A204.1 (cell line): Measurements from ENCODE around the gene LRPAP1.

Experiments used
- FAIRE-seq: peaks from 2 replicates; lab custom pipeline; 2012; peaks lifted over from hg19 to GRCh38; lab: Jason Lieb, UNC

LRPAP1 gene

DNA sequence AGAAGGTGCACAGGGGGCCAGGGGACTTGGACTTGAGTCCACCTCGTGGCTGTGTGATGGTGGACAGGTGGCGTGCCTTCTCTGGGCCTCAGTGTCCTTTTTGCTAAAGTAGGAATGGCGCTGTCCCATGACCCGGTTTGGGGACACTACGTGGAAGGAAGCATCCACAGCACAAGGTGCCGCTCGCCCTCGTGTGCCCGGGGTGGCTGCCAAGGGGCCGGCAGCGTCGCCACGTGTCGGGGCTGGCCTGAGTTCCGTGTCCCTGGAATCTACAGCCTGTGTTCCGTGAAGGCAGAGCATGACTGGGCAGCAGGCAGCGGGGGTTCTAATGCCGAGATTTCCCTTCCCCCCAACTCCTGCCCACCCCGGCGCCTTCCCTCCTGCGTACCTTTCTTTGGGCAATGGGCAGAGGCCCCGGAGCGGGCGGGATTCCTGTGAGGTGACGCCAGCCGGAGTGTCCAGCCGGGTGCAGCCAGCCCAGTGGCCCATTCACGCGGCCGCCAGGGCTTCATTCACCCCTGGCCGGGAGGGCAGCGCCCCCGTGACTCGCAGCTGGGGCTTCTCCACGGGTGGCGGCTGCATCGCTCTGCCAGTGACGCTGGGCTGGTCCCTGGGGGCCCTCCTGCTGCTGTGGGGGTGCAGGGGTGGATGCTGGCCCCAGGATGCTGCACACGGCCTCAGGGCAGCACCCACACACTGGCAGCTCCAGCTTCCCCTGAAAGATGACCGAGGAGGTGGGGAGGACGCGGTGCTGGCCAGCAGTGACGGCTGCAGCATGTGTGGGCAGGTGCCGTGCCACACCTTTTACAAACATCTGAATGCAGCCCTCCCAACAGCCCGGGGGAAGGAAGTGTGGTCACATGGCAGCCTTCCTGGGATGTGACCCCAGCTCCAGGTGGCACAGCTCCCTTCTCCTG, 47.9 kb downstream of the LRPAP1 start:
- FAIRE-seq, result no peak

DNA sequence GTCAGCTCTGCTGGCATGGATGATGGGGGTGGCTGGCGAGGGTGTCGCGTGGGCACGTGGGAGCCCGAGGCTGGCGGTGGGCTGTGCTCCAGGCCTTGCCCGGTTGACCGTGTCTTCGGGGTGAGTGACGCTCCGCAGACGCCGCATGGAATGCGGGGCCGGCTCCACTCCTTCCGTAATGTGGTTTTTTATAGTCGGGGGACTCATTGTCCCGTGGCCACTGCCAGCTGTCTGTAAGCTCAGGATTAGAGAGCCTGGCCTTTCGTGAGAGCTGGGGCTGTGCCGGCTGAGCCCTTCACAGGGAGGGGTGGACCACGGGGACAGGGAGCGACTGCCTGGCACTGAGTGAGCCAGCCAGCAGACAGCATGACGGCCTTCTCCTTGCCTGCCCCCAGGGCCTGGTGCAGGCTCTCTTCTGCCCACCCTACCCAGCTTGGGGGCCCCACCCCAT, 48.7 kb downstream of the LRPAP1 start:
- FAIRE-seq, result no peak

DNA sequence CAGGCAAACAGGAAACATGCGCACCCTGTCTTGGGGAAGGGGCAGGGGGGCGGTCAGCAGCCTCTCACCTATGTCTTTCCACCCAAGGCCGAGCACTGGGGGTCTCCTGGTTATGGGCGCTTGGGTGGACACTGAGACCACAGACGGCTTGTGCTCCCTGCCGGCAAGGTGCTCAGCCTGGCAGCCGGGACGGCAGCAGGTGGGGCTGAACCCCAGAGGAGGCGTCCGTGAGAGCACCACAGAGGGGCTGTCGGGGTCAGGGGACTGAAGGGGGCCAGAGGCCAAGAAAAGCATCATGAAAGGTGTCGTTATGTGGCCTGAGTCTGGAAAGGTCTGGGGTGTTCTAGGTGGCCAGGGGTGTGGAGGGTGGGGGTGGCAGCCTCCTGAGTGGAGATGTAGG, 49.5 kb downstream of the LRPAP1 start:
- FAIRE-seq, result no peak

DNA sequence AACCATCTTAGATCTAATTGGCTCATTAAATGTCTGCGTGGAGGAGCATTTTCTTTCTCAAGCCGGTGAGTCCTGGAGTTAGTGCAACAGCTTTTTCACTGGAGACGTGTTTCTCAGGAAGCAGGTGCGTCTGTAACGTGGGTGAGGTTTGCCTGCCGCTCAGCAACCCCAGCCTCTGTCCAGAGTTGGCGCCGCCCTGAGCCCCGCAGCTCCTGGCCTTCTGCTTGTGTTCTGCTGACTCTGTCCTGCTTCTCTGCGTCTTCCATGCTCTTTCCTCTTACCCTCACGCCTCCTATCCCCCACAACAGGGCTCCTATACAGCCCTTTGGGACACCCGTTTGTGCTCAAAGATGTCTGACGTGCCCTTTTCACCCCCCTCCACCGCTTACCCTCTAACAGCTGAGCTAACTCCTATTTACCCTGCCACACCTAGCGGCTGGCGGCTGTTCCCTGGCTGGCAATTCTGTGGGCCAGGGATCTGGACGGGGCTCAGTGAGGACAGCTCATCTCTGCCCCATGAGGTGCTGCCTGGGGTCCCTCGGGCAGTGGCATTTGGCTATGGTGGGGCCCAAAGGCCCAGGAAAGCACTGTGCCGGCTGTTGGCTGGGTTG, 50.3 kb downstream of the LRPAP1 start:
- no peak for FAIRE-seq

DNA sequence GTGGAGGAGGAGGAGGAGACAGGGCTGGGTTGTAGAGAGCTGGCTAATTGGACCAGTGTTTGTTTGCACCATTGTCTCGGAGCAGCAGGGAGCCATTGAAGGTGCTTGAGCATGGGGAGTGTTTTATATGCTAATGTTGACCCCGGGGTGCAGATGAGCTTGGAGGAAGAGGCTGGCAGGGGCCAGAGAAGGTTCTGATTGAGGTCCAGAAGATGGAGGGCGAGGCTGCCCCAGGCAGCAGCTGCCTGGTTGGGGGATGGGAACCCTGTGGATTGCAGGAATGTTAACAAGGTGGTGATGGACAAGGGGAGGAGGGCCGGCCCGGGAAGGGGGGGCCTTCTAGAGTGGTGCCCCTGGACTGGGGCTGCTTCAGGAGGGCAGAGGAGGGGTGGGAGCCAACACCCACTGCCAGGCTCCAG, 51.1 kb downstream of the LRPAP1 start:
- FAIRE-seq, result no peak

DNA sequence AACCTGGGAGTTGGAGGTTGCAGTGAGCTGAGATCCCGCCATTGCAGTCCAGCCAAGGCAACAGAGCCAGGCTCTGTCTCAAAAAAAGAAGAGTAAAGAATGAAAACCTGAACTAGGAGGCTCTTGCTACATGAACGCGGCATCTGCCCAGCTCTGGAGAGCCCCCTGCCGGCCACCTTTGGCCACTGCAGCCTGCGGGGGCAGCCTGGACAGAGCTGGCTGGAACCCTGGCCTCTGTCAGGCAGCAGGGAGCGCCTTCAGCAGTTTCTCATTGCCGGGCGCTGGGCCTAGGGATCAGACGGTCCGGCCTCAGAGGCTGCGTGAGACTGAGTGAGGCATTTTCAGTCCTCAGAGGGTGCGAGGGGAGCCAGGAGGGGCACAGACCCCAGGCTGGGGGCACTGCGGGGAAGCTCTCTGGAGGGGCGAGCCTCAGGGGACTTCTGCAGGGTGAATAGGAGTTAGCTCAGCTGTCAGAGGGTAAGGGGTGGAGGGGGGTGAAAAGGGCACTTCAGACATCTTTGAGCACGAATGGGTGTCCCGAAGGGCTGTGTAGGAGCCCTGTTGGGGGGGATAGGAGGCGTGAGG, 51.6 kb downstream of the LRPAP1 start:
- FAIRE-seq, result no peak

DNA sequence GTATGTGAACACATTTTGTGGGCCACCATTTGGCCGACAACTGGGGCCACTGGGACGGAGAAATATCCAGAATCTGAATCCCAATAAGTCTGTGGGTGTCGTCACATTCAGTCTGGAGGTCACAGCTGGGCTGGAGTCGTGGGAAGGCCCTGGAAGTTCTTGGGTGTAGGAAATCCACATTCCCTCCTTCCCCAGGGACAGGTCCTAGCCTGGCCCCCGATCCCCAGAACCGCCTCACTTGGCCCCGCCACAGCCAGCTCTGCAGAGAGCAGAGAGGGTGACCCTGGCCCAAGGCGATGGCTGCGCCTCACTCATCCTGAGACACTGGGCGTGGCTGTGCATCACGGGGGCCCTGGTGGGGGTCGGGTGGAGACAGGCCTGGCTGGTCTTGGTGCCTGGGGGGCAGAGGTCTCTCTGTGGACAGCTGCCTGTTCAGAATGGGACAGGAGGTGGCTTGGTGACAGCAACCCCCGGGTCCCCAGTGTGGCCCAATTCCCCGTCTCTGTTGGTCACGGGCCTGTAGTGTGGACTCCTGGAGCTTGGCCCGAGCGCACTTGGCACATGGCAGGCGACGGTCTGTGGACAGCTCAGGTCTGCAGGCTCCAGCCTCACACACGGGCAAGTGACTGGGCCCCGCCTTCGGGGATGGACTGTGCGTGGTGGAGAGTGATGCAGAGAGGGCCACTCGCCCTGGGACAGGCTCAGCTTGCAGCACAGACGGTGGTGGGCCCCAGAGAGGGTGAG, 52.7 kb downstream of the LRPAP1 start:
- no peak for FAIRE-seq

DNA sequence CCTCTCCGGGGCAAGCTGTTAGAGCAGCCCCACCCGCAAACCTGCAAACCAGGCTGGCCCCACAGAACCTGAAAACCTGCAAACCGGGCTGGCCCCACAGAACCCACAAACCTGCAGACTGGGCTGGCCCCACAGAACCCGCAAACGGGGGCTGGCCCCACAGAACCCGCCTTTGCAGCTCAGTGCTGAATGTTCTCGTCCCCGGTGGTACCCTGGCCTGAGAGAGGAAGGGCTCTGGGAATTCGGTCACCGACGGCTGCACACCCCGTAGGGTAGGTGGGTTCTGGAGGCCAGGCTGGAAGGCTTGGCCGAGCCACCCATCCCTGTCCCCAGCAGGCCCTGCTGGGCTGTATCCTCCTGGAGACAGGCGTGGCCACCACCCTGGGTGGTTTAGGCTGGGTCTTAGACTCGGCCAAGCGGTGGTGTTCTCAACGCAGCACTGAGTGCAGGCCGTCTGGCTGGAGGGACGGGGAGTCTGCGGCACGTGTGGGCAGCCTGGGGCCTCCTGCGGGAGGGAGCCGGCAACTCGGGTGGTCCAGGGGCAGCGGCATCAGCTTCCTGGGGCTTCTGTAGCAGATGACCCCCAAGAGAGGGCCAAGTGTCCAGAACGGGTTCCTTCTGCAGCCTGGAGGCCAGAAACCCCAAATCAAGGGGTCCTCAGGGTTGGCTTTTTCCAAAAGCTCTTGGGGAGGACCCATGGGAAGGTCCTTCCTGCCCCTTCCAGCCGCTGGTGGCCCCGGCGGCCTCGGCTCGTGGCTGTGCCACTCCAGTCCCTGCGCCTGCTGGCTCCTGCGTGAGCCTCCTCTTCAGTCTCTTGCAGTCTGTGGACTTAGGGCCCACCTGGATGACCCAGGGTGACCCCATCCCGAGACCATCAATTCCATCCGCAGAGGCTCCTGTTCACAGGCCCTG, 53.5 kb downstream of the LRPAP1 start:
- FAIRE-seq, result no peak

DNA sequence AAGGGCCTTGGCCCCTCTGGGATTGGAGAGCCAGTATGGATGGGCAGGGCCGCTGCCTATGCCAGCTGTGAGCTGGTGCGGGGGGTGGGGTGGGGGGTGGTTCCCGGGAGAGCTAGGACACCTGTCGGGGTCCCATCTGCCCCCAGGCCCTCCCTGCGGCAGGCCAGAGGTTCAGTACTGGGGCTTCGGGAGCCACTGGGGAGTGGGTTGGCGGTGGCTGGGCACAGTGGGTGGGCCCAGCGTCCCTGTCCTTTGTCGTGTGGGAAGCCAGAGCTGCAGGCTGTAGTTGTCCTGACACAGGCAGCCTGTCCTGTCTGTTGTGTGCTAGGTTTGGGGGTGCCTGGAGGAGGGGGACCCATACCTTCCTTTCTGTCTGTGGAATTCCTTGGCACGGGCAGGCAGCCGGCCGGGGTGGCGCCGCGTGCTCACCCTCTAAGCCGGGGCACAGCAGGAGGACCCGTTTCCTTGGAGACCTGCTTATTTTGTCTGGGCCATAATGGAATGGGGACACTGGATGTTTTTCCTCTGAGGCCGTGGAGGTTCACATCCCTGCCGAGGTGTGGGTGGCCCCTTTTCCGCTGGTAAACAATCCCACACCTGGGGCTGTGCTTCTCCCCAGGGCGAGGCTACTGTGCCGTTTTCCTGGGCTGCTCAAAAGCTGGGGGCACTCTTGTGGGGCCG, 54.3 kb downstream of the LRPAP1 start:
- FAIRE-seq, result no peak

DNA sequence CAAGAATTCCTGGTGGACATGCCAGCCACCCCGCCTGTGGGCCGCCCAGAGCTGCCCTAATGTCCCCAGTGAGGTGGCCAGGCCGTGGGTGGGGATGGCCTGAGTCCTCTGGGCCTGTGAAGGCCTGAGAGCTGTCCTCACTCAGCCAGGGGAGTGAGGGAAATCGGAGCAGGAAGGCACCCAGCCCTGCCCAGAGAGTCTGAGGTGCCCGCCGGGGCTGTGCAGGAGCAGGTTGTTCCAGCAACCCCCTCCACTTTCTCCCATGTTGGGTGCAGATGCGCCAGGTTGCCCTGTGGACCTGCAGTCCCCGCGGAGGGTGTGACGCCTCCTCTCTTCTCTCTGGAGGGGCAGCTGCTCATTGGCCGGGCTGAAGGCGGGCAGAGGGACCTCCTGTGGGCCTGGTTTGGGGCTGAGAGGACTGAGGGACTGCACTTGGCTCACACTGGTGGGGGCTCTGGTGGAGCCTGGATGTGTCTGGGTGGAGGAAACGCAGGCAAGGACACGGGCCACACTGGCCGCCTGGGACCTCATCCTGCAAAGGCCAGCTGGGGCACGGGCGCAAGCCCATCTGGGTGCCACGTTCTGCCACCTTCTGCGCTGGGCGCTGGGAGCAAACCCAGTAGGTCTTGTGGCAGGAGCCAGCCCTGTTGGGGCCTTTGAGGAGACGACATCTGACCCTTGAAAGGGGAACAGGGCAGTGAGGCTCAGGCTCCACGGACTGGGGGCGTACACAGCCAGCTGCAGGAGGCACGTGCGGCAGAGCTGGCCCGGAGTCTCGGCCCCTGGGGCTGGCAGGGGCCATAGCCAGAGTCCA, 55.1 kb downstream of the LRPAP1 start:
- no peak for FAIRE-seq

DNA sequence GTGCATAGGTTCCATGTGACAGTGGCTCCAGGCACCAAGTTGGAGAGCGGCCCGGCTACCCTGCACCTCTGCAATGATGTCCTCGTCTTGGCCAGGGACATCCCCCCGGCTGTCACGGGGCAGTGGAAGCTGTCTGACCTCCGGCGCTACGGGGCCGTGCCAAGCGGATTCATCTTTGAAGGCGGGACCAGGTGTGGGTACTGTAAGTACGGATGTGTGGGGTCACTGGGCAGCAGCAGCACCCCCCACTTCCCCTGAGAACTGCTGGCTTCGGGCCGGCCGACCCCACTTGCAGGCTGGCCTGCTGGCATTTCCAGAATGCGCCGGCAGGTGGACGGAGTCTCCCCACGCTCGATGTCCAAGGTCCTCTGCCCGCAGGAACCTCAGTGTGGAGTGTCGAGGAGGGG, 55.9 kb downstream of the LRPAP1 start:
- no peak for FAIRE-seq

DNA sequence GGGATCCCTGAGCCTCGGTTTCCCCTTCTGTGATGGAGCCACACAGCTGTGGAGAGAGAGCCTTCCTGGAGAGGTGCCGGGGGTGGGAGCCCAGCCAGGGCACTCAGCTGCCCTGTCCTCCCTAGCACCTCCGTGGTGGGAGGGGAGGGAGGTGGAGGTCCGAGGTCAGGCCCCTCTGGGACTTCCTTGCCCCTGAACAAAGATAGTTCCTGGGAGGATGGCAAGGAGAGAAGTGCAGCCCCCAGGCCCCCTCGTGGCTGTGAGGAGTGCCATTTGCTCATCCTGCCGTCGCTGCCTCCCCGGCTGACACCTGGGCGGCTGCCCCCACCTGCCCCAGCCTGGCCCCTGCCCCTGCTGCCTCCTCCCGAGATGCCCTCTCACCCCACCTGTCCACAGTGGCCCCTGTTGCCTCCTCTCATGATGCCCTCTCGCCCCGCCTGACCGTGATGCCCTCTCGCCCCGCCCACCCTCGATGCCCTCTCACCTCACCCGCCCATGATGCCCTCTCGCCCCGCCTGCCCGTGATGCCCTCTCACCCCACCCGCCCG, 56.4 kb downstream of the LRPAP1 start:
- no peak for FAIRE-seq

DNA sequence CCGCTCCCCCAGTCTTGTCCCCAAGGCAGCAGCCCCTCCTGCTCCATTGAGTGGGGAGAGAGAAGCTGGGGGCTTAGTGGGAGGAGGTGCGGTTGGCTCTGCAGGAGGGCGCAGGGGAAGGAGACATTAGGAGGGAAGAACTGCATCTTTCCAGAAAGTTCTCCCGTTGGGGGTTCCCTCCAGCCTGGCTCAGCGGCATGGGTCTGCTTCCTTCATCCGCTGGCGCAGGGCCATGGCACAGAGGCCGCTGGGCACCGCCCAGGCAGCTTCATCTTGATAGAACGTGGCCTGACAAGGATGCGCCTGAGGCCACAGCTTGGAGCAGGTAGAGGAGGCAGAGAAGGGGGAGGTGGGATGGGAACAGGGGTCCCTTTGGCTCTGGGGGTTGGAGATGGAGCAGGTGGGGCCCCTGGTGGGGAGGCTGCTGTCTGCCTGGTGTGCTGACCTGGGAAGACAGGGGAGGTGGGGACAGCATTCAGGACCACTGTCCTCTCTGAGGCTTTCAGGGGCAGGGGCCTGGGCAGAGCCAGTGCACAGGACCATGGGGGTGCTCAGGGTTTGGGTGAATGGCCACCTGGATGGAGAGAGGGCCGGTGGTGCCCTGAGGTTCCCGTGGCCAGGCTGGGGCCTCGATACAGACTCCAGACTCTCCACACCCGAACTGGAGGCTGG, 57.0 kb downstream of the LRPAP1 start:
- no peak for FAIRE-seq

DNA sequence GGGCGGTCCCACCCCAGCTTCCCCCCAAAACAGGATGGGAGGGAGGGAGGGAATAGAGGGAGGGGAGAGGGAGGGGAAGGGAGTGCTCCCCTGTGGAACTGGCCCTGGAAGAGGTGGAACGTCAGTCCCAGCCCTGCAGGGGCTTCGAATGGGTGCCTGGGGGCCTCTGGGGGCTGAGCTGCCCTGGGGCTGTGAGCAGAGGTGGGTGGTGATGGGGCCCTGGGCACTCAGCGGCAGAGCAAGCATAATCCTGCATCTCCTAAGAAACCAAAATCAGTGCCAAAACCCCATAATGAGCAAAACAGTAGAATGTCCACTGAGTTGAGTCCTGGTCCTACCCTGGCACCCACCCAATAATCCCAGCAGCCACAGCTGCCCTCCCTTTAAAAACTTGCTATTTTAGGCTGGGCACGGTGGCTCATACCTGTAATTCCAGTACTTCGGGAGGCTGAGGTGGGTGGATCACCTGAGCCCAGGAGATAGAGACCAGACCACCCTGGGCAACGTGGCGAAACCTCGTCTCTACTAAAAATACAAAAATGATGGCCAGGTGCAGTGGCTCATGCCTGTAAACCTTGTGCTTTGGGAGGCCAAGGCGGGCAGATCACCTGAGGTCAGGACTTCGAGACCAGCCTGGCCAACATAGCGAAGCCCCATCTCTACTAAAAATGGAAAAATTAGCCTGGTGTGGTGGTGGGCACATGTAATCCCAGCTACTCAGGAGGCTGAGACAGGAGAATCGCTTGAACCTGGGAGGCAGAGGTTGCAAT, 58.0 kb downstream of the LRPAP1 start:
- FAIRE-seq, result no peak

DNA sequence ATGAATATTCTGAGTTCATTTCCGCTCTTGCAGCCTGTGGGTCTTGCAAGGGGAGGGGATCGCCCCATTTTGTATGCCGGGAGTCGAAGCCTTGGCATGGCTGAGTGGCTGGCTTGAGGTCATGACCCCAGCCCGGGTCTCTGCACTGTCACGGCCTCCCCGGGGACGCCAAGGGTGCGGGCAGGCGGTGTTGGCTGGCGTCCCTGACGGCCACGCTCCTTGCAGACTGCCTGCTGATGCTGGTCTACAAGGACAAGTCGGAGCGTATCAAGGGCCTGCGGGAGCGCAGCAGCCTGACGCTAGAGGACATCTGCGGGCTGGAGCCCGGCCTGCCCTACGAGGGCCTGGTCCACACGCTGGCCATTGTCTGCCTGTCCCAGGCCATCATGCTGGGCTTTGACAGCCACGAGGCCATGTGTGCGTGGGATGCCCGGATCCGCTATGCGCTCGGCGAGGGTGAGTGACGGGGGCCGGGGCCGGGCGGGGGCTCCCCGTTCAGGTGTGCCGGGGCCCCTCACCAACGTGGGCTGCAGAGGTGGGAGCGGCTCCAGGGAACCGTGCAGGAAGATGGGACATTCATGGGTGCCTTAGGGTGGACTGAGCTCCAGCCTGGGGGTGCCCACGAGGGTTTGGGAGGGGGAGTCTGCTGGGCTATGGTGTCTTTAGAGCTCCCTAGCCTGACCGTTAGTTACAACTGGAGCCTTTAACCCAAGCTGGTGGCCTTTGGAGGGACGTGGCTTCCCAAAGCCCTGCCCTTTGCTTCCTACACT, 58.9 kb downstream of the LRPAP1 start:
- FAIRE-seq, result no peak

DNA sequence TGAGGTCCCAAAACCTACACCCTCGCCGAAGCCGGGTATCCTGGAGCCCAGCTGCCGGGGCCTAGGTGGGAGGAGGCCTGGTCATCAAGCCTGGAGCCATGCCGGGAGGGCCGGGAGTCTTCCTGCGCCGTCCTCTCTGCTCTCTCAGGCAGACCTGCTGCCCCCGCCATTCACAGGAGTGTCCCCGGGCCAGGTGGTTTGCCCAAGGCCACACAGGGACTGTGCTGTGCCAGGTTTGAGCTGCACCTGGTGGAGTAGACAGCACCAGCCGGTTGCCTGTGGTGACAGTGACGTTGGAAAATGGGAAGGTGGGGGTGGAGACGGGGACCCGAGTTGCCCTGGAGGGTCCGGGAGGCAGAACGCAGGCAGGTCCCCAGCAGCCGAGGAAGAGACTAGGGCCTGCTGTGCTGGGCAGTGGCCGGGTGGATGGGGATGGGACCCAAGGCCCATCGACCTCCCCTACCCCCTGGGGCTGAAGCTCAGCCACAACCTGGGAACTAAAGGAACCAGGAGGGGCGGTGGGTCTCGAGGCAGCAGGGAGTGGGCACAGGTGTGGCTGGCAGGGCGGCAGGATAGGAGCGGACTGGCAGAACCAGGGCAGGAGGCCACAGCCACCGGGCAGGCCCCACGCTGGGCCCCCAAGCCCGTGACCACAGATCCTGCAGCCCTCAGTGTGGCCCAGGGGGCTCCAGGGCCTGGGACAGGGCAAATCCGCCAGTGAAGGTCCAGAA, 59.6 kb downstream of the LRPAP1 start:
- FAIRE-seq, result no peak

DNA sequence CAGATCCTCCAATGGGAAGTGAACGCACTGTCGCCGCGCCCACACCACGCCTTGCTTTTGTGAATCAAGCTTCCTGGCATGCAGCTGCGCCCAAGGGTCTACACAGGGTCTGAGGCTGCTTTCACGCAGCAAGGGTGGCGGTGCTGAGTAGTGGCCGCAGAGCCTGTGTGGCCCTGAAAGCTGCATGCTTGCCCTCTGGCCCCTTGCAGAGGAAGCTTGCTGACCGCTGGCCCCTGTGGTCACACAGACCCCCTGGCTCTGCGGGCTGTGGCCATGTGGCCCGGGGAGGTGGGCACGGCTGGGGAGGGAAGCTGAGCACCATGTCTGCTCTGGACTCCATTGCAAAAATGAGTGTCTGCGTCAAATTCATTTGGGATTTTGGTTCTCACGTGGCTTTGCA, 60.3 kb downstream of the LRPAP1 start:
- FAIRE-seq, result no peak
